HG02884 (cell line): ENCODE results near the gene MBOAT7.
"Not testable (repeated sequence)": the region's sequence is repeated elsewhere in the genome, so short reads cannot be mapped to it uniquely, and the experiment has no call there.

ENCODE experiments used
- ATAC-seq: cut with Tn5 transposase; IDR thresholded peaks from one replicate; pipeline ENCODE4 v1.9.1; 2021; ENCODE audit warnings: mild to moderate bottlenecking, moderate library complexity; ENCODE audit not compliant: unreplicated experiment

MBOAT7 gene

DNA sequence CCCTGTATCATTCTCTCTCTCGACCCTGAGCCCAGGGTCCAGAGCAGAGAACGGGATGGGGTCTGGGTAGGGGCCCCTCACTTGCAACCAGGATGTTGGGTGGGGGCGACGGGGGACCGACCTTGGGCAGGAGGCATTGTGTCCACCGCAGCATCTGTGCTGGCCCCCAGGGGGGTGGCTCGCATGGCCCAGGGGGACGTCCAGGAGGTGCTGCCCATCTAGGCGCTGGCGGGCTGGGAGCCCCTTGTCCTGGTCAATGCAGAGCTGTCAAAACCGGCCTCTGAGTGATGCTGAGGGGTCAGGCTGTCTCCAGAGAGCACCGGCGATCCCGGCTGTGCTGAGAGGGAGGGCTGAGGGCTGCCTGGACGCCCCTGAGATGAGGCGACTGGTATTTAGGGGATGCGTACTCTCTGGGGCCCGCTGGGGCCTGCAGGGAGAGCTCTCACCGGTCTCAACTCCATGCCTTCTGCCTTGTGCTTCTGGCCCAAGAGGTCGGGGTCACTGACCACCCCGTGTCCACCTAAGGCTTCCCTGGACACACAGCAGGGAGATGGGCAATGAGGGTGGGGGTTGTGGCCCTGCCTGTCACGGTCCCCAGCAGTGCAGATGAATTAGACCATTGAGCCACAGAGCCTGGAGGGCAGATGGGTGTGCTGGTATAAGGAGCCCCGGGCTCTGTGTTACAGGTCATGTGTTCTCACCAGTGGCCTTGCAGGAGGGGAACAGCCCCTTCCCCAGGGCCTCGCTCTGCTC, 19.9 kb upstream of the MBOAT7 start:
- ATAC-seq, result no peak

DNA sequence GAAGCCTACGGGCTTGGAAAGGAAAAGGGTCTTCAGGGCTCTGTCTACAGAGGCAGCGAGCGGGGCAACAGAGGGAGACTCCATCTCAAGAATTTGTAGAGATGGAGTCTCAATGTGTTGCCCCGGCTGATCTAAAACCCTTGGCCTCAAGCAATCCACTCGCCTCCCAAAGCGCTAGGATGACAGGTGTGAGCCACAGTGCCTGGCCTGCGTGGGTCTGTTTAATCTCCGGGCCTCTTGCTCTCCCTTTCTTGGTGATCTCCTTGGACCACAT, 19.3 kb upstream of the MBOAT7 start:
- no peak for ATAC-seq

DNA sequence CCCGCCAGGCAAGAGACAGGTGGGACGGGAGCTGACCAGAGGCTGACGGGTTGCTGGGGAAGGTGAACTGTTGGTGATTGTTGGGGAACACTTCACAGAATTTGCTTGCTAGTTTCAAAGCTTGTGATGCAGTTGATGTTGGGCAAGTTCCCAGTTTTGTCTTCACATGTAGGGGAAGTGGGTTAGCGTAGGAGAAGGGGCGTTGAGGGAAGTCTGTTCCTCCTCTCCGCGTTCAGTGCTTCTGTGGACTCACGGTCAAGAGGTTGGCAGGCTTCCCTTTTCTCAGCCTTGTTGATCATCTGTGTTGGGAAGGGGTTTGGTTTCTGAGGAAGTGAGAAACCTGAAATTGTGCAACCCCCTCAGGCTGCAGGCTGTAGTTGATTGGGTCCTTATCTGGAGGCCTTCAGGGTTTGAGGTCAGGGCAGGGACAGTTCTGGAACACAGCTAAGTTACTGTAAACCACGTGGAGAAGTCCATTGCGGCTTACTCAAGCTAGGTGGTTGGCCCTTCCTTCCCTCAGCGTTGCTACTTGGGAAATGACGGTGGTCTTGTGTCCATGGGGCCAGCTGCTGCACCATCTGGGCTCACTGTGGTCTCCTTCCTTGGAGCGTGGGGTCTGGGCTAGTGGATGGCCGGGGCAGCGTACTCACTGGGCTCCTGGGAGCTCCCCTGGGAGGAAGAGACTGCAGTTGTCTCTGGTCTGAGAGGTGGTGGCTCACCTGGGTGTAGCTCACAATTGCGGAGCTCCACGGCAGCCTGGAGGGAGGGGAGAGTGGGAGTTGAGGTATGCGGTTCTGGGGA, 18.8 kb upstream of the MBOAT7 start:
- ATAC-seq, result peak; percentile 32

DNA sequence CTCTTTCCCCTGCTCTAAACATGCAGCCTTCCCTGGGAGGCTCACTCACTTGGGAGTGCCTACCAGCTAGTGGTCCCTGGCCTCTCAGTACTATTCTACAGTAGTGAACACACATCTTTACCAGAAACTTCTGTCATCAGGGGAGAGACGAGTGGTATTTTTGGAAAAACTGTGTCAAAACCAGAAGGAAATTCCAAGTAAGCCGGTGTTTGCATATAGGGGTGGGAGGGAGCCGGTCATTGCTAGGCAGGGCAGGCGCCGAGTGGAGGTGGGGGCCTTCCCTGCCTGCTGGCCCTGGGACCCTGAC, 18.2 kb upstream of the MBOAT7 start:
- no peak for ATAC-seq

DNA sequence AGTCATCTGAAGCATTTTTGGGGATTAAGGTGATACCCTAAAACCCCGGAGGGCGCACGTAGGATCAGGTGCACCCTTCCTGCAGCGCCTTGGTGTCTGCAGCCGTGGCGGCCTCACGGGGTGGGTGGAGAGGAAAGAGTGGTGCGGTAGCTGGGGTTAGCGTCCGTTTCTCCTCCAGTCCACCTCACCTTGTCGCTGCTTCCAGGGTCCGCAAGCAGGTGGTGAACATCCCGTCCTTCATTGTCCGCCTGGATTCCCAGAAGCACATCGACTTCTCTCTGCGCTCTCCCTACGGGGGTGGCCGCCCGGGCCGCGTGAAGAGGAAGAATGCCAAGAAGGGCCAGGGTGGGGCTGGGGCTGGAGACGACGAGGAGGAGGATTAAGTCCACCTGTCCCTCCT, 17.8 kb upstream of the MBOAT7 start:
- ATAC-seq, result not testable (repeated sequence)

DNA sequence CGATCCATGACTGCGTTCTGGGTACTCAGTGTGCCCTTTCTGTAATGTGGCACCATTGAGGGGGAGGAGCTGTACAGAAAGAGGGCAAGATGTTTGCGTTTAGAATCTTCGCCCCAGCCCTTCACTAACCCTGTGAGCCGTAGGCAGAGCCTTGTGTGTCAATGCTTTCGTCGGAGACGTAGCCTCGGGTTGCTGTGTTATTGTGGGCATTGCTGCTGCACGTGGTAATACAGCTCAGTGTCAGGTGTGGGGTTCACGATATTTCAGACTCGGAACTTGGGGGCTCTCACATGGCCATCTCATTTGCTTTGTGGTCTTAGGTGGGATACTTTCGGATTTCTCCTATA, 17.4 kb upstream of the MBOAT7 start:
- ATAC-seq, result no peak

DNA sequence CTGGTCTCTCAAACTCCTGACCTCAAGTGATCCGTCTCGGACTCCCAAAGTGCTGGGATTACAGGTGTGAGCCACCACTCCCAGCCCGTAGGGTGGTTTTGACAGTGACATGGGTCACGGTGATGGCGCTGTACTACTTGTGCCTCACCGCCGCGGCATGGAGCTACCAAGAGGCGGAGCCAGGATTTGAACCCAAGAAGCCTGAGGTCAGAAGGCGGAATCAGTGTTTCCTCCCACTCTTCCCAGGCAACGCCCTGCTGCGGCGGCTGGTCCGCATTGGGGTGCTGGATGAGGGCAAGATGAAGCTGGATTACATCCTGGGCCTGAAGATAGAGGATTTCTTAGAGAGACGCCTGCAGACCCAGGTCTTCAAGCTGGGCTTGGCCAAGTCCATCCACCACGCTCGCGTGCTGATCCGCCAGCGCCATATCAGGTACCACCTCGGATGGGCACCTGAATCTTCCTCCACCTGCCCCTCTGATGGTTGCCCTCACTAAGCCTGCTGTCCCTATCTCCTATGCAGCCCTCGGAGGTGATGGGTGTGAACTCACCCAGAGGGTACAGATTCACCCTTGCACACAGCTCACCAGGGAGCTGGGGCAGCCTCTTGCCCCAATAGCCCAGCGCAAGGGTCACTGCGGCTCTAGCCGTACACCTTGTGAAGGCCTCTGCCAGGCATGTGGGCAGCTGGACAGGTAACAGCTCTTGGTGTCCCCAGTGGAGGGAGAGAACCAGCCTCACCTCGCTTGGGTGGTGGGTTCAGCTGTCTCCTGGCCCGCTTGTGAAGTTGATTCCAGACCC, 16.9 kb upstream of the MBOAT7 start:
- no peak for ATAC-seq

DNA sequence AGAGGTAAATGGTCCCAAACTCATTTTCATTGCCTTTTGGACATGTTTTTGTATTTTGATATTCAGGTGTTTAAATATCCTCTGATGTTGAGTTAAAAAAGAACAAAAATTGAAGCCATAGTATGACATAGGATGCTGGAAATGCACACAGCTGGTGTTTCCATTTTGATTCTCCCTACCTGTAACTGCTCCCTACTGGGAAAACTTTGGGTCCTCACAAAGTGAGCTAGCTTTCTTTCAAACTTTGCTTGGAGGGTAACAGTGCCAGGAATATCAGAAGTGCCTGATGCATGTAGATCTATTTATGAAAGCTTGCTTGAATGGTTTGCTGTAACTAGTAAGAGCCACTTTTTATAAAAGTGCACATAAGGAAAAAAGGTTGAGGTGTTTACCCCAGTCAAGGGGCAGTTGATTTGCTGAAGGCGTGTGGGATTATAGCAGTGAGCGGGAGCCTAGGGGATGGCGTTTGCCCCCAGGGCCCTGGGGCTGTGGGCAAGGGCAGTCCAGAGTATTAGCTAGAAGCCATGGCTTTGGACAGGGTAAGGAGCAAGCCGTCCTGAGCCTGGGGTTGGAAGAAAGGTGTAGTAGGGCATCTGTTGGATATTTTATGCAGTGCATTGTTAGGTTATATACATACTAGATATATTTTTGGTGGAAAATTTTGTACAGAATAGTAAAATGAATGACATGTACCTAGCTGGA, 15.5 kb upstream of the MBOAT7 start:
- no peak for ATAC-seq

DNA sequence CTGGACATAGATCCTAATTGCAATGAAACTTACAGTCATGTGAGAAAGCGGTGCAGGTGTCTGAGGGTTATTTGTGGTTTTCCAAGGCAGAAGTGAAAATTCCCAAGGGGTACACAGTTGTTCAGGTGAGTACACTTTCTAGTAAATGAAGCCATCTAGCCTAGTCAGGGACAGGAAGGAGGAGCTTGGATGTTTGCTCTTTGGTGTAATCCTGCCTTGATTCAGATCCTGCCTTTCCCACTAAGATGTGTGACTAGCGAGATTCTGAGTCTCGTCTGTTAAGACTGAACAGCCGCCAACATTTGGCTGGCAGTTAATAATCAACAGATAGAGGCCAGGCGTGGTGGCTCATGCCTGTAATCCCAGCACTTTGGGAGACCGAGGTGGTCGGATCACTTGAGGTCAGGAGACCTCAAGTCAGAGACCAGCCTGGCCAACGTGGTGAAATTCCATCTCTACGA, 13.8 kb upstream of the MBOAT7 start:
- no peak for ATAC-seq

DNA sequence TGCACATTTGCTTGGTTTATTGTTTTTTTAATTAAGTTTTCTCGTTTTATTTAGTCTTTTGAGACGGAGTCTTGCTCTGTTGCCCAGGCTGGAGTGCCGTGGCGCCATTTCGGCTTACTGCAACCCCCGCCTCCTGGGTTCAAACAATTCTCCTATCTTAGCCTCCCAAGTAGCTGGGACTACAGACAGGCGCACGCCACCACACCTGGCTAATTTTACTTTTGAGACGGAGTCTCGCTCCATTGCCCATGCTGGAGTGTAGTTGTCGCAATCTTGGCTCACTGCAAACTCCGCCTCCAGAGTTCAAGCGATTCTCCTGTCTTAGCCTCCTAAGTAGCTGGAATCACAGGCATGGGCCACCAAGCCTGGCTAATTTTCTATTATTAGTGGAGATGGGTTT, 12.6 kb upstream of the MBOAT7 start:
- no peak for ATAC-seq

DNA sequence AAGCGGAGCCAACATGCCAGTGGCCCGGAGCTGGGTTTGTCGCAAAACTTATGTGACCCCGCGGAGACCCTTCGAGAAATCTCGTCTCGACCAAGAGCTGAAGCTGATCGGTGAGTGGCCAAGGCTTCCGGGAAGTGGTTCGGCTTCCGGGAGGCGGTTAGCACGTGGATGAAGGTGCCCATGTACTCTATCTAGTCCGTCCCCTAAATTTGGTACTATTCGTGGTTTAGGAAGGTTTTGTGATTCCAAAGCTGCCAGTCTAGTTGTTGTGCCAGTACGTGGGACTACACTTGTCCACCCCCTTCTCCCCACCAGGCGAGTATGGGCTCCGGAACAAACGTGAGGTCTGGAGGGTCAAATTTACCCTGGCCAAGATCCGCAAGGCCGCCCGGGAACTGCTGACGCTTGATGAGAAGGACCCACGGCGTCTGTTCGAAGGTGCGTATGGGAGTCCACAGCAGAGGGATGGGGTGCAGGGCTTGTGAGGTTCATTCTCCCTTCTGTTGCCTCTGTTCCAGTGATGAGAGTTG, 11.9 kb upstream of the MBOAT7 start:
- ATAC-seq, result no peak

DNA sequence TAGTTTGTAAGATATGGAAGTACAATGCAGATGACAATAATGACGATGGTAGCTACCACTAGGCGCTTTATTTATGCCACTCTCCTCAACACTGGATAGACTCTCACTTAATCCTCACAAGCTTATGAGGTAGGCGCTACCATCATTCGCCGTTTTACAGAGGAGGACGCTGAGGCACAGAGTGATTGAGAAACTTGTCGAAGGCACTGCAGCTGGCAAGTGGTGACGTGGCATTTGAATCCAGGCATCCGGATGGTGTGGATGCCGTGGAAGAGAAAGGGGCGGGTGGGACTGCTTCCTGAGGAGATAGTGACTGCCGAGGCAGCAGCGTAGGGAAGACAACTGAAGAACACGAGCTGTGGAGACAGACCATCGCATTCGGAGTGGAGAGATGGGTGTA, 10.0 kb upstream of the MBOAT7 start:
- ATAC-seq, result no peak

DNA sequence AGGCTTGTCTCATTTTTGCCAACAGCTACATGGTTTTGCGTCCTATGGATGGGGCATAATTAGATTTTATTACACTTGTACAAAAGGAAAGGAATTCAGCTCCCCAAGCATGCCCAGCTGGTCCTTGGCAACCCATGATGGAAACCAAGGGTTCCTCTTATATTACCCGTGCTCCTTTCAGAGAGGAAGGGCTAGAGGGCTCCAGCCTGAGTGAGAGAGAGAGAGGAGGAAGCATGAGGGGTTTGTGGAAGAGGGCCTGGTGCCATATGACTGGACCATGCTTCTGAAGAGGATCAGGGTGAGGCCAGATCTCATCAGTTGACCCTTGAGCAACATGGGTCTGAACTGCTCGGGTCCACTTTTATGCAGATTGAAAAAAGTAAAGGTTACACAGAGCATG, 7.7 kb upstream of the MBOAT7 start:
- no peak for ATAC-seq

DNA sequence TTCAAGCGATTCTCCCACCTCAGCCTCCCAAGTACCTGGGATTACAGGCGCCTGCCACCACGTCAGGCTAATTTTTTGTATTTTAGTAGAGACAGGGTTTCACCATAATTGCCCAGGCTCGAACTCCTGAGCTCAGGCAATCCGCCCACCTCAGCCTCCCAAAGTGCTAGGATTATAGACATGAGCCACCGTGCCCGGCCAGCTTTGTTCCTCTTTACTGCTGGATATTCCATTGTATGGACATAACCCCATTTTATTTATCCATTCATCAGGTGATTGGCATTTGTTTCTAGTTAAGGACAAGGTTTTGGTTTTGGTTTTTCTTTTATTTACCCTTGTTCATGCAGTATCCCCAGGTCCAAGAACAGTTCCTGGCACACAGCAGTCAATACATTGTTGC, 7.2 kb upstream of the MBOAT7 start:
- no peak for ATAC-seq

DNA sequence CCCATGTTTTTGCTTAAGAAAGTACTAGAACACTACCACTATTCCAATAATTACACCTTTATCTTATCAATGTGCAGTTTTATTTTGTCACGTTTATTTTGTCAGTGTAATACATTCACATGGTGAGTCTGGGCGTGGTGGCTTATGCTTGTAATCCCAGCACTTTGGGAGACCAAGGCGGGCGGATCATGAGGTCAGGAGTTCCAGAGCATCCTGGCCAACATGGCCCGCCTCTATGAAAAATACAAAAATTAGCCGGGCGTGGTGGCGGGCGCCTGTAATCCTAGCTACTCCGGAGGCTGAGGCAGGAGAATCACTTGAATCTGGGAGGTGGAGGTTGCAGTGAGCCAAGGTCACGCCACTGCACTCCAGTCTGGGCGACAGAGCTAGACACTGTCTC, 5.1 kb upstream of the MBOAT7 start:
- ATAC-seq, result not testable (repeated sequence)

DNA sequence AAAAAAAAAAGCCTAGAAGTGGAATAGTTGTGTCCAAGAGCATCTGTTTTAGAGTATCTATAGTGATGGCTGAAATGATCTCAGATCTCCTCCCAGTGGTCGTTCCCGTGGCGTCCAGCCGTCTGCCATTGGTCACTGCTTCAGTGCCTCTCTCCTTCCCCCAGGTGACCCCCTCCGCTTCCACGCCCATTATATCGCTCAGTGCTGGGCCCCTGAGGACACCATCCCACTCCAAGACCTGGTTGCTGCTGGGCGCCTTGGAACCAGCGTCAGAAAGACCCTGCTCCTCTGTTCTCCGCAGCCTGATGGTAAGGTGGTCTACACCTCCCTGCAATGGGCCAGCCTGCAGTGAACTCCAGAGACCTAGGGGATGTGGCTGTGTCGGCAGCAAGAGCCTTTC, 3.6 kb upstream of the MBOAT7 start:
- ATAC-seq, result no peak

DNA sequence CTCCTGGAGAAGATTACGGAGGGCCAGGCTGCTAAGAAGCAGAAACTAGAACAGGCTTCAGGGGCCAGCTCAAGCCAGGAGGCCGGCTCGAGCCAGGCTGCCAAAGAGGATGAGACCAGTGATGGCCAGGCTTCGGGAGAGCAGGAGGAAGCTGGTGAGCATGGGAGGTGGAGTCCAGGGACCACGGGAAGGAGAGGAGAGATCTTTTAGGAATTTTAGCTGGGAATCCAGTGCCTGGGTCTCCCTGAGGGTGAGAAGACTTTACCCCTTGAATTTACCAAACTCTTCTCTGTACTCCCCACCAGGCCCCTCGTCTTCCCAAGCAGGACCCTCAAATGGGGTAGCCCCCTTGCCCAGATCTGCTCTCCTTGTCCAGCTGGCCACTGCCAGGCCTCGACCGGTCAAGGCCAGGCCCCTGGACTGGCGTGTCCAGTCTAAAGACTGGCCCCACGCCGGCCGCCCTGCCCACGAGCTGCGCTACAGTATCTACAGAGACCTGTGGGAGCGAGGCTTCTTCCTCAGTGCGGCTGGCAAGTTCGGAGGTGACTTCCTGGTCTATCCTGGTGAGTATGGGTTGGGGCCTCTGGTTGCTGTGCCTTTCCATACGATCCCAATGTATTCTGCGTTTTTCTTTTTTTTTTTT, 2.6 kb upstream of the MBOAT7 start:
- no peak for ATAC-seq

DNA sequence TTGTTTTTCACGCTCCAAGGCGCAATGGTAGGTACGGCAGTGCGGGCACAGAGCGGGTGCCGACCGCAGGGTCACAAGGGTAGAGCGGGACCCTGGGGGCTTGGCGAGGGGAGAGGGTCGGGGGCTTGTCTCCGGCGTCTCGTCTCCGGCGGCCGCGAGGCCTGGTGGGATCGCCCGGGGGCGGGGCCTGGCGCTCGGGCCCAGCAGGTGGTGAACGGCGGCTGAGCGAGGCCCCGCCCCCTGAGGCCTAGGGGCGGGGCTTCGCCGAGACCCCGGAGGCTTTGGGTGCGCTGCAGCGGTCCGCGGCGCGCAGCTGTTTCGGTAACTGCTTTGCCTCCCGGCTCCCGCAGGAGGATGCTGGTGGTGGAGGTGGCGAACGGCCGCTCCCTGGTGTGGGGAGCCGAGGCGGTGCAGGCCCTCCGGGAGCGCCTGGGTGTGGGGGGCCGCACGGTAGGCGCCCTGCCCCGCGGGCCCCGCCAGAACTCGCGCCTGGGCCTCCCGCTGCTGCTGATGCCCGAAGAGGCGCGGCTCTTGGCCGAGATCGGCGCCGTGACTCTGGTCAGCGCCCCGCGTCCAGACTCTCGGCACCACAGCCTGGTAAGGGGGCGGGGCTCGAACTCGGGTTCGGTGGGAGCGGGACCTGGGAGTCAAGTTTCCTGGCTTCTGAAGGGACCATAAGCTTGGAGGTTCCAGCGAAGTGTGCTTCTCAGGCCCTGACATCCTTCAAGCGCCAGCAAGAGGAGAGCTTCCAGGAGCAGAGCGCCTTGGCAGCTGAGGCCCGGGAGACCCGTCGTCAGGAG, 1.8 kb upstream of the MBOAT7 start, which contains the start of gene TSEN34:
TSEN34 (plus strand) TSS at position 298 of the 800 bp plus-strand sequence; CDS start at position 355, 57 bp downstream.
- ATAC-seq, result peak; percentile 25

DNA sequence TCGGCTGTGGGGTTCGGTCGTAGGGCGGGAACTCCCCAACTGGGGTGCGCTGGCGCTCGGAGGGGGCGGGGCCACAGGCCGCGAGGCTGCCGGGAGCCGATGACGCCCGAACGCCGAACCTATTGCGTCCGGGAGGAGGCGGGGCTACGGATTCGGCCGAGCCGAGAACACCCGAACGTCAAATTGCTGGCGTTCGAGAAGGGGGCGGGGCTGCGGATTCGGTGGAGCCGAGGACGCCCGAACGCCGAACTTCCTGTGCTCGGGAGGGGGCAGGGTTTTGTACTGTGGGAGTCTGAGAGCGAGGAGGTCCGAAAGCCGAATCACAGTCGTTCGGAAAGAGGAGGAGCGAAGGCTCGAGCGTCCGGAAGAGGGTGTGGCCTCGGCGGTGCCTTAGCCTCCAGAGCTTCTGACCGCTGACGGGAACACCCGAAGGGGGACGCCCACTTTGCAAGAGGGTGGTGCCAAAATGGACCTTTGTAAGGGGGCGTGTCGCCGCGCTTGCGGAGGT, 1.2 kb upstream of the MBOAT7 start:
- ATAC-seq, result peak; percentile 39
